Ovary (tissue), 9 donors: ENCODE results near the gene SIL1. TPM values are rescaled to one million over a fixed set of nuclear protein-coding genes. Genes with fewer than 3 reads are reported as not detected.

Experiments
- DNase-seq, 5 donors: peaks; one replicate each; pipeline ENCODE4 v3.0.0-alpha.2; 2019 to 2020
- H3K27ac ChIP-seq, 2 donors: fragments of 200-600 bp; one replicate each; pipeline versions ENCODE4 v1.5.1 to v1.8.0; 2019 to 2022
- H3K27me3 ChIP-seq: fragments of 200-600 bp; one replicate; pipeline ENCODE4 v1.8.0; 2022
- H3K36me3 ChIP-seq: fragments of 200-600 bp; sonication (generic); one replicate; pipeline ENCODE4 v1.5.1; 2019
- H3K4me1 ChIP-seq: one replicate; pipeline ENCODE4 v1.8.1; 2013; ENCODE audit warnings: mild to moderate bottlenecking, moderate library complexity; ENCODE audit not compliant: insufficient read depth
- H3K4me3 ChIP-seq: fragments of 200-600 bp; sonication (generic); one replicate; pipeline ENCODE4 v1.5.1; 2017
- H3K9me3 ChIP-seq, 2 donors: fragments of 200-600 bp in 1 of 2; sonication (generic) in 1 of 2; one replicate each; pipeline versions ENCODE4 v1.5.1 to v1.8.1; 2013 to 2019; ENCODE audit warnings: mild to moderate bottlenecking in 1 of 2, moderate library complexity in 1 of 2
- CTCF ChIP-seq, 3 donors: fragments of 450-650 bp in 2 of 3; fragments of 200-600 bp in 1 of 3; IDR thresholded peaks; one replicate each; pipeline versions ENCODE4 v1.5.1 to v1.8.0; 2016 to 2022; ENCODE audit warnings: antibody characterized with exemption in 3 of 3, mild to moderate bottlenecking in 1 of 3
- EP300 ChIP-seq: sonication (generic); formaldehyde crosslinking; IDR thresholded peaks from one replicate; pipeline ENCODE4 v1.6.1; 2017; ENCODE audit warnings: antibody characterized with exemption
- POLR2A ChIP-seq: fragments of 450-650 bp; IDR thresholded peaks from one replicate; pipeline ENCODE4 v1.6.1; 2017; ENCODE audit warnings: antibody characterized with exemption, mild to moderate bottlenecking, moderate library complexity
- WGBS, 3 donors: extraction: QIAGEN DNeasy Blood & Tissue Kit in 1 of 3; methylation state at CpG; one replicate each; pipeline versions ENCODE4 v1.1.5 to v1.1.7; 2013 to 2017; 5-methylcytosine and 5-hydroxymethylcytosine counted together
- intact Hi-C, 4 donors: fragments of 100-400 bp; cut with DNase I; formaldehyde crosslinking; loops; one replicate each; pipeline versions ENCODE4 v1.11.0 to v1.15.1; 2022 to 2023
- polyA plus RNA-seq, 2 donors: library from polyadenylated mRNA; stranded (reverse); fragments of 200-250 nt in 1 of 2; fragments of 350-450 nt in 1 of 2; fragmentation: Illumina TruSeq in 1 of 2; extraction: RNeasy Lipid Tissue Mini Kit (QIAGEN cat#74804) in 1 of 2; gene quantifications; one replicate each; pipeline ENCODE4 v1.2.3, GENCODE V29; 2013 to 2014
- total RNA-seq, 7 donors: library from RNA; depleted of rRNA in 2 of 7; stranded (reverse); fragments of >200 nt in 2 of 7; fragmentation: NEBNext Ultra II Directional in 3 of 7; extraction: Animal tissue kit (Norgen Biotek cat#: 25700) in 3 of 7; gene quantifications; one replicate each; pipeline versions ENCODE4 v1.1.0 to v1.2.4, GENCODE V29; 2016 to 2023
- donor health status: DM: no; HTN: no; CAD: no; lungs with moderate emphysema.
- donor health status: DM: no; HTN: no; CAD: no.
- donor health status: Bipolar disorder and iron deficiency.
- donor health status: DM: yes; HTN: yes; CAD: no.
- donor health status: DM: no; HTN: no; CAD: no.
- donor health status: DM: yes; HTN: yes; CAD: no.

The SIL1 gene
- total and polyA plus RNA-seq, 9 donors = 15.7 to 93.0 (median 34.9) TPM

- H3K4me3 ChIP-seq = no peak overlapping the region
- intact Hi-C loops = no loop called here
- no peak for DNase-seq
- peaks cover 5% of the 10 kb centered on the region for H3K4me1 ChIP-seq
- no peak for TF ChIP-seq EP300
- TF ChIP-seq POLR2A = no peak
- TF ChIP-seq CTCF (IDR thresholded peaks at IDR 0.05) = no peak
- H3K27ac ChIP-seq = no peak overlapping the region
- H3K27me3 ChIP-seq = no peaks in the 10 kb centered on the region
- WGBS, 3 donors = 93 to 96% (median 94%) methylated on average over 2 of the region's 2 CpGs
- no peaks in the 10 kb centered on the region for H3K36me3 ChIP-seq
- H3K9me3 ChIP-seq = no peaks in the 10 kb centered on the region
Observed at GRCh38 chr5:139068060-139068459, 130.1 kb downstream of the SIL1 start.

- TF ChIP-seq EP300 = no peak
- TF ChIP-seq POLR2A = no peak
- TF ChIP-seq CTCF (IDR thresholded peaks at IDR 0.05) = no peak
- Histone ChIP-seq H3K4me3 (no peak overlapping the region), H3K27me3 (no peaks in the 10 kb centered on the region), H3K27ac (no peak overlapping the region), H3K36me3 (no peaks in the 10 kb centered on the region), H3K4me1 (peaks cover 15% of the 10 kb centered on the region), H3K9me3 (no peaks in the 10 kb centered on the region)
- DNase-seq = no peak
- intact Hi-C loops = no loop called here
Observed at GRCh38 chr5:139065306-139065705, 132.9 kb downstream of the SIL1 start.

GRCh38 chr5:139064613-139065012 is 133.6 kb downstream of the SIL1 start:
- Histone ChIP-seq H3K27ac (no peak overlapping the region), H3K27me3 (no peaks in the 10 kb centered on the region), H3K9me3 (no peaks in the 10 kb centered on the region), H3K36me3 (no peaks in the 10 kb centered on the region), H3K4me3 (no peak overlapping the region), H3K4me1 (peaks cover 15% of the 10 kb centered on the region)
- 84 to 87% (median 86%) methylated on average over 2 of the region's 2 CpGs for WGBS, 3 donors
- no peak for DNase-seq
- no peak for TF ChIP-seq EP300
- TF ChIP-seq POLR2A = no peak
- TF ChIP-seq CTCF (IDR thresholded peaks at IDR 0.05) = no peak
- intact Hi-C loops = no loop called here

- intact Hi-C loops = no loop called here
- H3K4me1 ChIP-seq = peaks cover 15% of the 10 kb centered on the region
- H3K27ac ChIP-seq = no peak overlapping the region
- no peaks in the 10 kb centered on the region for H3K9me3 ChIP-seq
- TF ChIP-seq POLR2A = no peak
- no peak for TF ChIP-seq CTCF (IDR thresholded peaks at IDR 0.05)
- TF ChIP-seq EP300 = no peak
- DNase-seq = no peak
- 89 to 100% (median 91%) methylated on average over 1 of the region's 1 CpG for WGBS, 3 donors
- no peak overlapping the region for H3K4me3 ChIP-seq
- H3K27me3 ChIP-seq = no peaks in the 10 kb centered on the region
- H3K36me3 ChIP-seq = no peaks in the 10 kb centered on the region
Observed at GRCh38 chr5:139063664-139064054, 134.5 kb downstream of the SIL1 start.
